Dedifferentiated amniotic fluid mesenchymal stem cell (primary cell): ENCODE data around the gene CEACAM18.
"Not testable (repeated sequence)": the region's sequence is repeated elsewhere in the genome, so short reads cannot be mapped to it uniquely, and the experiment has no call there.

Experiments
- DNase-seq: peaks from one replicate; pipeline ENCODE4 v3.0.0-alpha.2; 2016; ENCODE audit errors: extremely low spot score

The CEACAM18 gene

DNA sequence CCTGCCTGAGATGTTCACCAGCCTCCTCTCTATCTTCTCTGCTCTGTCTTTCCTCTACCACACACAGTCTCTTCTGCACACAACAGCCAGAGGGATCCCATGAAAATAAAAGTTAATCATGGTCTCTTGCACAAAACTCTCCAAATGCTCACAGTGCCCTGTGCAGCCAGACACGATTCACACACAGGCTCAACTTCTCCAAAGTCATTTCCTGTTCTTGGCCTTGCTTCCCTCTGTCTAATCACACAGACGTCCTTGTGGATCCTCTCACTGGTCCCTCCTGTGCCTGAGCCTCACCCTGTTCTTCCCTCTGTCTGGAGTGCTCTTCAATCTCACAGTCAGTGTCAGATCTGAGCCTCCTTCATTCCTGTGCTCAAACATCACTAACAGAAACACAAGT lies 15.4 kb downstream of the CEACAM18 start:
- DNase-seq = no peak

DNA sequence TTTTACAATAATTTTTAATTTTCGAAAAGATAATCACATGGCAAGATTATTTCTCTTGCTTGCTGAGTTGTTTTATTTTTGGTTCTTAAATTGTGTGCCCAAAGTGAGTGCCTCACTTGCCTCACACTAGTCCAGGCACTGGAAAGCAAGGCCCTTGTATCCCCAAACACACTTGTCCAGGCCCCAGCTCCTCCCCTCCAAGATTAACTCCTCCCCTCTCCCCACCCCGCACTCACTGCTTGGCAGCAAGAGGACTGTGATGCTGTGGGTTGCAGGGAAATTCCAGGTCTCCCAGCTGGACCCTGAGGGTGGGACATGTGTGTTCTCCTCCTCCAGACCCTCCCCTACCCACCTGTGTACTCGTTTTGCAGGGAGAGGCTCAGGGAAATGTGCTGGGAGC lies 19.3 kb downstream of the CEACAM18 start:
- no peak for DNase-seq

DNA sequence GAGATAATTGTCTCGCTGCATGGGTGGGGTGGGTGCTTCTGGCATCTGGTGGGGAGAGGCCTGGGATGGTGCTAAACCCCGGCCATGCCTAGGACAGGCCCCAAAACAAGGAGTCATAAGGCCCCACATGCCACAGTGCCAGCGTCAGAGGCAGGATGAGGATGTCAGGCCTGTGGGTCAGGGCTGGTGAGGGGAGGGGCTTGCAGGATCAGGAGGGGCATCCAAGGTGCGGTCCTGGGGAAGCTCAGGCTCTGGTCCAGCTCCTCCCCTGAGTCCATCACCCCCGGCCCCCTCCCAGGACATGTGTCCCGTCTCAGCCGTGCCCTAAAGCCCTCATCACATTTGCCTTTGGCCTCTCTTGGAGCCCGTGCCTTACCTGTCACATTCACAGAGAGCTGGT lies 22.6 kb downstream of the CEACAM18 start:
- DNase-seq = not testable (repeated sequence)

DNA sequence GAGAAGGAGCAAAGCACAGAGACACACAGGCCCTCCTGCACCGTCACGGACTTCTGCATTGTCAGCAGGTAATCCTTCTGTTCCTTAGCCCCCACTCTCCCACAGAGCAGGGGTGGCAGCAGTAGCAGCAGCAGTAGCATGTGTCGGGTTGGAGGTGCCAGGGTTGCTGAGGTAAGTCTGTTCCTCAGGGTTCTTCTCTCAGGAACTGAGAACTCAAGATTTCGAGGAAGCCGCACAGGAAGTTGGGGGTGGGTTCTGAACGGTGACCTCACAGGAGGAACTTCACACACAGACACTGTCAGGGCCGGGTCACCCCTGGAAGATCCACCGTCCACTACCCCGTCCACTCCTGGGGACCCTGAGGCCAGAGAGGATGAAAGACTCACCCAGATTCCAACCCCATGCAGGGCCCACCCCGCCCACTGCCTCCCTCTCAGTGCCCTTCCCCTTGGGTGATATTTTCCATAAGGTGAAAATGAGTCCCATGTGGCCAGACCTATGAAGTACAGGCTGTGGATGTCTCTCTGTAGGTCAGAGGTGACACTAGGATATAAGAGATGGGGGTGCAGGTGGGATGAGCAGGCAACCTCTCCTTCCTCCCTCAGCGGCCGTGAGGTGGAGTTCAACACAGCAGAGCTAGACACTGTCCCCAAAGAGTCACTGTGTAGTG lies 23.4 kb downstream of the CEACAM18 start, which contains the start of gene SIGLEC12:
TSS of gene SIGLEC12 (minus strand) at position 207 of the 670 bp plus-strand sequence. CDS start at position 140, 67 bp downstream.
- no peak for DNase-seq

DNA sequence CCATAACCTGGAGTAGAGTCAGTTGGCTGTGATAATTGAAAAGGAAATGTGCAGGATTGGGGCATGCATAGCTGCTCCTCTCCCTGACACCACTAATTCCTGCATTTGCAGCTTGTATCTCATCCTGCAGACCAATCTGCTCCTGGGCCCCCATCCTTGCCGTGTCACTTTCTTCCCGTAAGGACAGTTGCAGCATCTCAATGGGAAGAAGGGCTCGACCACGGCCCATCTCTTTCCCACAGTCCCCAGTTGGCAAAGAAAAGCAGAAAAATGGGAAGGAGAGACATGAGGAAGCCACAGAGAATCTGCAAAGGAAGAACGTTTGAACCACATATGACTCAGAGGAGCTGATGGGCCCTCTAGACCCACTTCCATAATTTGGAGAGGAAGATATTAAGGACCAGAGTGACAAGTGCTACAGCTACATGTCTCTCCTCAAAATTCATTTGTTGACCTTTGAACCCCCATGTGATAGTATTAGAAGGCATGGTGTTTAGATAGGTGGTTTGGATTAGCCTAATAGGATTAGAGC lies 25.0 kb downstream of the CEACAM18 start:
- no peak for DNase-seq

DNA sequence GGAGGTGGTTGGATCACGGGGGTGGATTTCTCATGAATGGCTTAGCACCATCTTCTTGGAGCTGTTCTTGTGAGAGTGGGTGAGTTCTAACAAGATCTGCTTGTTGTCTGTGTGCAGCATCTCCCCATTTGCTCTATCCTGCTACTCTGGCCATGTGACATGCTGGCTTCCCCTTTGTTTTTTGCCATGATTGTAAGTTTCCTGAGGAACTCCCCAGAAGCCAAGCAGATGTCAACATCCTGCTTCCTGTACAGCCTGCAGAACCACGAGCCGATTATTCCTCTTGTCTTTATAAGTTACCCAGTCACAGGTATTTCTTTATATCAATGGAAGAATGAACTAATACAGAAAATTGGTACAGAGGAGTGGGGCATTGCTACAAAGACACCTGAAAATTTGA lies 25.6 kb downstream of the CEACAM18 start:
- no peak for DNase-seq

DNA sequence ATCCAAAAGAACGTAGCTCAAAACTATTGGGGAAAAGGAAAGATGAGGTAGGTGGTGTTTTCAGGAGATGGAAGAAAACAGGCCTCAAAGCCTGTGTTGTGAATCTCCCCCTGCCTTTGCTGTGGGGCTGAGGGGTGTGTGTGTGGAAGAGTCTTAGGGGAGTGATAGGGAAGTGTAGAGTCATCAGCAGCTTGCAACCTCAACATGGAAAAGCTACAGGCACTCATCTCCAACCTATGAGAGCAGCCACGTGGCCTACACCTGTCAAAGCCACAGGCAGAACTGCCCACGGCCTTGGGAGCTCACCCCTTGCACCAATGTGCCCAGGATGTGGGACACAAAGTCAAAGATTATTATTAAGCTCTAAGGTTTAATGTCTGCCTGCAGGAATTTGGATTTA lies 27.6 kb downstream of the CEACAM18 start:
- no peak for DNase-seq

DNA sequence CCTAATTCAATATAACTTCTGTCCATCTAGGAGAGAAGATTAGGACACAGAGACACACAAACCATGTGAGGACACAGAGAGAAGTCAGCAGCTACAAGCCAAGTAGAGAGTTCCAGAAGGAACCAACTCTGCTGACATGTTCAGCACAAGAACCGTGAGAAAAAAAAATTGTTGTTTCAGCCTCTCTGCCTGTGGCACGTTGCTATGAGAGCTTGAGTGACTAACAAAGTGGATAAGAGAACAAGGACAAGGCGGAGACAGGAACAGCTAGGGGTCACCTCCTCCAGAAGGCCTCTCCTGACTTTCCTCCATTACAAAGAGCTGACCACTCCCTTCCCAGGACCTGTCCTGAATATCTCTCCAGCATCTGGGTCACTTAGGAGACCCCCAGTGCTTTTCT lies 28.9 kb downstream of the CEACAM18 start:
- DNase-seq = no peak

DNA sequence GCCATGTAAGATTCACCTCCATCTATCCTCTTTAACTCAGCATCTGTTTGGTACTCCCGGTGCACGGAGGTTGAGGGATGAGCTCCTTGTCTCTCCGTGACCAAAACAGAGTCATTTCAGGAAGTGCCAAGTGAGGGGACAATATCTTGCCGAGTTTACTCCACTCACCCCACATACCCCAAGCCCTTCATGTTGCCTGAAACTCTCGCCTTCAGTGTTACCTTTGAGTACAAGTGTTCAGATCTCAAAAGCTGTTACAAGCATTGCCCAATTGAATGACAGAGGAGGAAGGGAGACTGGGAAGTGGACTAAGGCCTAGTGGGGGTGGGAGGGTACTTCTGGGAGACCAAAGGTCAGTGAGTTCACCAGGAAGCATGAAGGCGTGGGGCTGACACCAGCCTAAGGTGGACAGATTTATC lies 29.3 kb downstream of the CEACAM18 start:
- no peak for DNase-seq

DNA sequence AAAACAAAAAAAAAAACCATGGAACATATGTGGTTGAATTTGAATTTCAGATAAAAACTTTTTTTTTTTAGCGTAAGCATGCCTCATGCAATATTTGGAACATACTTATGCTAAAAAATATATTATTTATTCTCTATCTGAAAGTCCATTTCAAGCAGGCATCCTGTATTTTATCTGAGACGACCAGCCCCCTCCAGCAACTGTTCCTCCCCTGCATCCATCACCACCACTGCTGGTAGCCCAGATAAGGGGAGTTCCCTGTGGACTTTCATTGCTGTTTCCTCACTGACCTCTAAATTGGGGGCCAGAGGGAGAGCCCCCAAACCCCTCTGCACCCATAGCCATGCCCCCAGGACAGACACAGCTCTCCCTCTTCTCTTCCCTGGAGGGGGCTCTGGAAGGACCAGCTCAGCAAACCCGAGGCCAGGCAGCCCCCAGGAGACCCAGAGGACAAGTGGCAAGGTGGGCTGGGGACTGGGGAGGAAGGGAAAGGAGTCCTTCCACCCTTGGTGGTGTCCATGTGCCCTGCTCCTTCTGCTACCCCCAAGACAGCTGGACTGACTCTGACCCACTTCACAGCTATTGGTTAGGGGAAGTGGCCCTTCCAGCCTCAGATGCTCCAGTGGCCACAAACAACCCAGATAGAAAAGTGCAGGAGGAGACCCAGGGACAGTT lies 29.9 kb downstream of the CEACAM18 start:
- no peak for DNase-seq

DNA sequence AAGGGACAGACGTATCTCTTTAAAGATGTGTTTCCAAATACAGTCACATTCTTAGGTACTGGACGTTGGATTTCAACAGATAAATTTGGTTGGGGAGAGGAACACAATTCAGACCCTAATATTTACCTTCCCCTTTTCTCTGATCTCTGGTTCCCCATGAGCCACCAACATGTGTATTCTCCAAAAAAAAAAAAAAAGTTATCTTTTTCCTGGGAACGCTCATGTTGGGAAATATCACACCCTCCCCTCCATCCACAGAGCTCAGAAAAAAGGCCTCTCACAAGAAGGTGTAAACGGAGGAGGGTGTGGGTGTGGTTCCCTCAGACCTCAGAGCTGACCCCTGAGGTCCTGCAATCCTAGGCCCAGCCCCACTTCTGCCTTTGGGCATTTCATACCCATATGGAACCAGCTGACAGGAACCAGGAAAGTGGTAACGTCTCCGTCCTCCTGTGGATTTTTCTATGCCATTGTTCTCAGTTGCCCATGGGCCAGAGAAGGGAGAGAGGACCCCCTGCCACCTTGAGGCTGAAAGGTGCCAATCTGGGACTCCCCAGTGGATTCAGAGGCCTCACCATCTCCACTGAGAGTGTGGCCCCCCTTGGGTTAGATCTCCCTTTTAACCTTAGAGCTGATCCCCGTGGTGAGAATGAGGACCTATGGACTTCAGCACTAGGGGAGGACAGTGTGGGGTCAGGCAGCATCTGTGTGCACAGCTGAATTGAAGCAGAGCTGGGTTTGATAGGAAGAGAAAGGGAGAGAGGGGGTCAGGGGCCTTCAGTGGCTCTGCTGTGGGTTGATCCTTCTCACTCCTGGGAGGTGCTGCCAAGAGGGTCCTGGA lies 31.7 kb downstream of the CEACAM18 start:
- DNase-seq = no peak

DNA sequence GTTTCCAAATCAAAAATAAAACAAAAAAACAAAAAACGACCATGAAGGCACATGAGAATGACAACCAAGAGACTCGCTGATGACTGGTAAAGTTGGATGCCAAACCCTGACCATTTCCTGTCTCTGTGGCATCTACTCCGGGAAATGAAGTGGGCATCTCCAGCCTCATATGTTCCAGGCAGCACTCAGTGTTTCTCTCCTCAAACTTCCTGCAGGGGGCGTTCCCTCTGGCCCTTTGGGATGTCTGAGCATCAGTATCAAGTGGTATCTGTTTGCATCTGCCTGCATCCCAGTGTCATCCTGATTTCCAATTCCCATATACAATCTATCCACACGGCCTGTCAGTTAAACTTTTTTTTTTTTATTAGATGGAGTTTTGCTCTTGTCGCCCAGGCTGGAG lies 33.0 kb downstream of the CEACAM18 start:
- no peak for DNase-seq

DNA sequence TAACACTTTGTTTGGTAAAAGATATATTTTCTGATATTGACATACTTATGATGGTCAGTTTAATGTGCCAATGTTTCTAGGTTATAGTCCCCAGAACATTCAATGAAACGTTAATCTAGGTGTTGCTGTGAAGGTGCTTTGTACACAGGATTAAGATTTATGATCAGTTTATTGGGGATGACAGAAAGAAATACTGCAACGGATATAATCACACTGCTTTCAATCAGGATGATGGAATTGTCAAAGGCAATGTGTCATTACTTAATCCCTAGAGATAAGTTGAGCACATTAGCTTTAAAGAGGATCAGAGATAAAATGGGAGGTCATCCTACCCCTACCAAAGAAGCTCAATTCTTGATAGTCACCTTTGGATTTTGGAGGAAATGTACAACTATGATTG lies 35.6 kb downstream of the CEACAM18 start:
- no peak for DNase-seq

DNA sequence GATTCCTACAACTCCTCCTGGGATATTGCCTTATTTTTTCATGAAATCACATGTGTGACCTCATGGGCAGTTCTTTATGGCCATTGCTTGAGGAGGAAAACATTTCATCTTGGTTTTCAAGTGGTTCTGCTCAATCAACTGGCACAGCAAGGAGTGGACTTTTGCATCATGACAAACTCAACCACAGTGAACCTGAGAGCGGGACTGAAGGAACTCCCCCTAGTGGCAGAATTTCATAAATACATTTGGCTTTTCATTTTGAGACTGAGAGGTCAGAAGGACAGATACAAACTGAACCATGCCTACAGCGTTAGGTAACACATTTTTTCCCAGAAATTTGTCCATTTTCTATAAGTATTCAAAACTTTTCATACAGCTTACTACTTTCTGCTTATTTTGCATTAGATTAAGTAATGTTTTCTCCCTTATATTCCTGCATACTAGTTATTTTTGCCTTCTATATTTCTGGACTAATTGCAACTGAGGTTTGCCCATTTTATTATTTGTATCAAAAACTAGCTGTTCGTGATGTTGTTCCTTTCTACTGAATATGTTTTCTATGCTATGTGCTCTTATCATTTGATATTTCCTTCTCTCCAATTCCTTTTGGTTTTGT lies 36.6 kb downstream of the CEACAM18 start:
- DNase-seq = peak; percentile 25

DNA sequence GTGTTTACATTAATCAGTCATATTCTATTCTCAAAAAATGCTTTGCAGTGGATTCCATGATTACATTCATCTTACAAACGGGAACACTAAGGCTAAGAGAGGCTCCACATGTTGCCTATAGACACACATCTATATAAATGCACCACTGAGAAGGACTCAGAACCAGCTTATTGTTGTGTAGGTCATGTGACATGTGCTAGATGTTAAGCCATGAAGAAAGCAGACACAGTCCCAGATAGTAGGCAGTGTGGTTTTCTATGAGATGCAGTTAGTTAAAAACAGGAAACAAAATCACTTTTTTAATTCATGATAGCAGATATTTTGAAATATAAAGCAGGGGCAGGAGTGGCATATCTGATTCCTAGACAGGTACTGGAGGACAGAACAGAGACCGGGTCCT lies 42.4 kb downstream of the CEACAM18 start:
- DNase-seq = no peak

DNA sequence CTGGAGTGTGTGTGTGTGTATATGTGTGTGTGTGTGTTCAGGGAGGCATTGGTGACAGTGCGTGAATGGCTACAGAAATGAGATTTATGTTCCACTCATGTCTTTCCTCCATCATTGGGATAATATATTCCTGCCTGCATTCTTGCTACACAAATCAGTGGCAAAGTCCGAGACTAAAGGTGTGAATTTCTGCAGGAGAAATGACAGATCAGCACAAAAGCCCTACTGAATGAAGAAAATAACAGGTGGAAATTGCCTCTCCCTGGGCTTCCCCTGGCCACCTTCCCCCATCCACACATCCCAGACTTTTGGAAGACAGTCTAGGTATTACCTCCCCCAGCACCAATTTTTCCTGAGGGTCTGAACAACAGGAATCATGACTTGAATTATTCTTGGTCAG lies 43.0 kb downstream of the CEACAM18 start:
- DNase-seq = no peak

DNA sequence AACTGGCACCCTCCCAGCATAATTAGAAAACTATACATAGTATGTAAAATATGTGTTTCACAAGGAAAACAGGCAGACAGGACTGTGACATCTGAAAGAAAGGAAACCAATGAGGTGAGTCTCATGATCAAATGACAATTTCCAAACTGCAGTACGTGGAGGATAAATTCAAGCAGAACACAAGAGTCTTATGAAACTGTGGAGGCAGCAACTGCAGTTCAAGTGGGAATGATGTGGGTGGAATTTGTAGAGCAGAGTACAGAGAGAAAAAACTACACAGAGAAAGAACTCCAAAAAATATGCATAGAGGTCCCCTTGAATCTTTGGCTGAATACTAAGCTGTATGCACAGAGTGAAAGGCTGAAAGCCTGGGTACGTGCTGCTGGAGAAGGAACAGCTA lies 43.4 kb downstream of the CEACAM18 start:
- DNase-seq = no peak

DNA sequence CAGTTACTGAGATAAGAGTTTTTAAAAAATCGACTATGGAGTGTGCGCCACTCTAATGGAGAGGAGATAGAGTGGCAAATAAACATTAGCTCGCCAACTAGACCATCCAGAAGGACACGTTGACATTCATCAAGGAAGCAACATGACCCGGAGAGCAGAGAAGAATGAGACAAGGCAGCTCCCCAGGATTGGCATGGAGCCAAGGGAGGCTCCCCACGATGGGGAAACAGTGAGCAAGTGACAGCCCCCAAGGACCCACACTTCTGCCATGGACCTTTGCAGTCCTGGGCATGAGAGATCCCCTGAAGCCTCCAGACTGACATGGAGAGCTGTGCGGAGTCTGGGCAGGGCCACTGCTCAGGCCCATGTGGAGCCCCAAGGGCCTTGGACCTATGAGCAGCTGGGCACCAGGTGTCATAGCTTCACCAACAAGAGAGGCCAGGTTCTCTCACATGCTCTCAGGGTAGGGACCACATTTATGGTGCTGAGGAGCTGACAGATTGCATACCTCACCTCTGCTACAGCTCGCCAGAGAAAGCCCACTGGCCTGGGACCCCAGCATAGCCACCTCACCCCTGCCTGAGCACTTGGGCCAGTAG lies 46.4 kb downstream of the CEACAM18 start:
- DNase-seq = no peak

DNA sequence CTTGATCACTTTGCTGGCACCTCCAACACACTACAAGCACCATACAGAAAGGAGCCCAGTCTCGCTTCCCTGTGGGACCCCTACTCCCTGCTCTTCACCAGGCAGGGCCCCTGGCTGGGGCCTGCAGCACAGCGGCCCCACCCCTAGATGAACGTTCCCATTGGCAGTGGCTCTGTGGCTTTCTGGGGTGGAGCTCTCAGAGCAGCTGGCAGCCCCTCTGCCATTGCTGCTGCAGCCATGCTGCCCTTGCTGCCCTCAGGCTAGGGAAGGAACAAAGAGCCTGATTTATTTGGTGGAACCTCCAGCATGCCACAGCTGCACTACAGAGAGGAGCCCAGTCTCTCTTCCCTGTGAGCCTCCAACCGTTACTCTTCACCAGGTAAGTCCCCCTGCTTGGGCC lies 47.3 kb downstream of the CEACAM18 start:
- DNase-seq = no peak

DNA sequence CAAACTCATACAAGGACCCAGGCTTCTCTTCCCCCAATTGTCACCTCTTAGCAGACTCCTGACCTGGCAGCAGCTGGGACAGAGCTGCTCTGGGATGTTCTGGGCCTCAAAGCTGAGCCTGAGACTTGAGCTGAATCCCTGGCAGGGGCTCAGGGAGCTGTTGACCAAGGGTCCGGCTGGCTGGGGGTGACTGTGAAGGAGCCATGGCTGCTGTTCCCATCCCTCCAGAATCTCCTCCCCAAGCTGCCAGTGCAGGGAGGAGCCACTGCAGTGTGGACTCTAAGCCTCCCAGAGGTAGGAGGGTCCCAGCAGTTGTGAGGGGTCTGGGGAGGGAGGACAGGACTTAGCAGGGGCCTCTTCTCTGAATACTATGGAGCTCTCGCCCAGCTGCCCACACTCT lies 51.0 kb downstream of the CEACAM18 start:
- no peak for DNase-seq

DNA sequence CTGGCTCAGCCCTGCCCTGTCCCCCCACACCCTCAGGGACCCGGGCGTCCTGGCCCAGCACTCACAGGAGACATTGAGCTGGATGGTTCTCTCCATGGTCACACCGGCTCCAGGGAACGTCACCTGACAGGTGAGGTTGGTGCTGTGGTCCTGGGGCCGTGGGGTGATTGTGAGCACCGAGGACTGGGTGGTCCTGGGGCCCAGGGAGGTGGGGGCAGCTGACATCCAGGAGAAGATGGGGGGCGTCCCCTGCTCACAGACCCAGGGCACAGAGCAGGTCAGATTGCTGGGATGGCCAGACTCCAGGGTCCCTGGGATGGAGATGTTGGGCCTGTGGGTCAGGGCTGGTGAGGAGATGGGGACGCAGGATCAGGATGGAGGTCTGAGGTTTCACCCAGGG lies 52.3 kb downstream of the CEACAM18 start:
- no peak for DNase-seq
